Fibroblast of lung (primary cell): ENCODE results near the gene WAPL.

ENCODE experiments used
- EZH2 ChIP-seq: IDR thresholded peaks from 2 replicates; pipeline ENCODE4 v1.5.1; 2012; ENCODE audit warnings: low read length, control low read depth, mild to moderate bottlenecking; ENCODE audit errors: missing control alignments
- TF ChIP-seq, protein P1 (sequence below), 2 donors: IDR thresholded peaks in 1 of 2; conservative IDR thresholded peaks in 1 of 2; 1 replicate in 1 of 2; 2 replicates in 1 of 2; pipeline ENCODE4 v1.5.1; 2011 to 2012; ENCODE audit warnings: low read length in 2 of 2, control low read depth in 1 of 2, inconsistent platforms in 1 of 2, low read depth in 1 of 2, mild to moderate bottlenecking in 1 of 2

DNA sequence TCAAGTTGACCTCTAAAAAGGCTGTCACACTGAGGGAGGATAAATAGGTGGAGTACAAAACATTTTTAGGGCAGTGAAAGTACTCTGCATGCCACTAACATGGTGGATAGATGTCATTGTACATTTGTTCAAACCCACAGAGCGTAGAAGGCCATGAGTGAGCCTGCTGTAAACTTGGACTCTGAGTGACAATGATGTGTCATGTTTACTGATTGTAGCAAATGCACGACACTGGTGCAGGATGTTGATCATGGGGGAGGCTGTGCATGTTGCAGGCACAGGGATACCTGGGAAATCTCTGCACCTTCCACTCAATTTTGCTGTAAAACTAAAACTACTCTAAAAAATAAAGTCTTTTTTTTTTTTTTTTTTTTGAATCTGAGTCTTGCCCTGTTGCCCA is 102.5 kb downstream of the WAPL start:
- TF ChIP-seq, protein P1, sequence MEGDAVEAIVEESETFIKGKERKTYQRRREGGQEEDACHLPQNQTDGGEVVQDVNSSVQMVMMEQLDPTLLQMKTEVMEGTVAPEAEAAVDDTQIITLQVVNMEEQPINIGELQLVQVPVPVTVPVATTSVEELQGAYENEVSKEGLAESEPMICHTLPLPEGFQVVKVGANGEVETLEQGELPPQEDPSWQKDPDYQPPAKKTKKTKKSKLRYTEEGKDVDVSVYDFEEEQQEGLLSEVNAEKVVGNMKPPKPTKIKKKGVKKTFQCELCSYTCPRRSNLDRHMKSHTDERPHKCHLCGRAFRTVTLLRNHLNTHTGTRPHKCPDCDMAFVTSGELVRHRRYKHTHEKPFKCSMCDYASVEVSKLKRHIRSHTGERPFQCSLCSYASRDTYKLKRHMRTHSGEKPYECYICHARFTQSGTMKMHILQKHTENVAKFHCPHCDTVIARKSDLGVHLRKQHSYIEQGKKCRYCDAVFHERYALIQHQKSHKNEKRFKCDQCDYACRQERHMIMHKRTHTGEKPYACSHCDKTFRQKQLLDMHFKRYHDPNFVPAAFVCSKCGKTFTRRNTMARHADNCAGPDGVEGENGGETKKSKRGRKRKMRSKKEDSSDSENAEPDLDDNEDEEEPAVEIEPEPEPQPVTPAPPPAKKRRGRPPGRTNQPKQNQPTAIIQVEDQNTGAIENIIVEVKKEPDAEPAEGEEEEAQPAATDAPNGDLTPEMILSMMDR (conservative IDR thresholded peaks at IDR 0.05 in 1 of 2, IDR thresholded peaks at IDR 0.05 in 1 of 2; ENCODE audit: low read depth in 1 of 2, low read length in 2 of 2), result no peak
- TF ChIP-seq EZH2, result no peak
